Caco-2 (cell line): ENCODE data around the gene ALAD. TPM values are rescaled to one million over a fixed set of nuclear protein-coding genes. Genes with fewer than 3 reads are reported as not detected.

ENCODE experiments used
- BruUV-seq: library from RNA; stranded (reverse); fragments of 400-500 nt; replicated peaks from 2 replicates; lab custom pipeline; 2021; lab: Mats Ljungman, UMichigan
- CTCF ChIA-PET: fragments of 300-600 bp; sonication (Branson Sonifier 250); formaldehyde crosslinking; loops from one replicate; lab custom pipeline; 2022; ENCODE audit warnings: antibody characterized with exemption; lab: Charles Lee
- POLR2A ChIA-PET: fragments of 300-600 bp; sonication (Branson Sonifier 250); formaldehyde crosslinking; loops from one replicate; lab custom pipeline; 2022; ENCODE audit warnings: antibody characterized with exemption; lab: Charles Lee
- DNase-seq, 2 experiments: peaks; one replicate each; pipeline versions ENCODE4 v3.0.0 to v3.0.0-alpha.2; 2020 to 2022
- H3K27me3 ChIP-seq: replicated peaks from 2 replicates; pipeline ENCODE4 v1.6.0; 2011; ENCODE audit warnings: low read length; ENCODE audit not compliant: control insufficient read depth, insufficient read depth
- H3K36me3 ChIP-seq: 2 replicates; pipeline ENCODE4 v1.5.1; 2011; ENCODE audit warnings: low read length; ENCODE audit not compliant: control insufficient read depth, insufficient read depth
- H3K4me1 ChIP-seq: fragments of 250-450 bp; sonication (Bioruptor Pico); 2 replicates; pipeline ENCODE4 v1.5.1; 2020; ENCODE audit warnings: mild to moderate bottlenecking
- H3K4me3 ChIP-seq: 2 replicates; pipeline ENCODE4 v1.5.1; 2011; ENCODE audit warnings: low read depth, mild to moderate bottlenecking, control low read depth, low read length
- H3K9me3 ChIP-seq: fragments of 250-450 bp; sonication (Bioruptor Pico); 2 replicates; pipeline ENCODE4 v1.5.1; 2020; ENCODE audit warnings: mild to moderate bottlenecking, moderate library complexity
- H3K27ac Mint-ChIP-seq: one replicate; pipeline ENCODE4 v1.8.0; 2022; ENCODE audit warnings: mixed read lengths; ENCODE audit not compliant: unreplicated experiment
- H3K27me3 Mint-ChIP-seq: one replicate; pipeline ENCODE4 v1.8.0; 2022; ENCODE audit warnings: mixed read lengths; ENCODE audit not compliant: insufficient read depth, unreplicated experiment
- H3K36me3 Mint-ChIP-seq: one replicate; pipeline ENCODE4 v1.8.0; 2022; ENCODE audit warnings: mild to moderate bottlenecking, mixed read lengths; ENCODE audit not compliant: insufficient read depth, unreplicated experiment
- H3K4me1 Mint-ChIP-seq: one replicate; pipeline ENCODE4 v1.8.0; 2022; ENCODE audit warnings: low read depth, mixed read lengths; ENCODE audit not compliant: unreplicated experiment
- H3K4me3 Mint-ChIP-seq: one replicate; pipeline ENCODE4 v1.8.0; 2022; ENCODE audit warnings: mild to moderate bottlenecking, moderate library complexity, mixed read lengths; ENCODE audit not compliant: unreplicated experiment
- H3K9me3 Mint-ChIP-seq: one replicate; pipeline ENCODE4 v1.8.0; 2022; ENCODE audit warnings: mixed read lengths; ENCODE audit not compliant: unreplicated experiment
- intact Hi-C: fragments of 100-400 bp; cut with micrococcal nuclease; formaldehyde crosslinking; loops from one replicate; pipeline ENCODE4 v1.10.0; 2022; ENCODE audit not compliant: unreplicated experiment
- total RNA-seq: library from RNA; stranded (reverse); gene quantifications from 2 replicates; pipeline ENCODE4 v1.2.3, GENCODE V29; 2022
- TF ChIP-seq, protein P1 (sequence below), 2 experiments: fragments of 200-600 bp in 1 of 2; IDR thresholded peaks; 1 replicate in 1 of 2; 2 replicates in 1 of 2; pipeline versions ENCODE4 v1.5.1 to v1.8.0; 2011 to 2022; ENCODE audit warnings: antibody characterized with exemption in 1 of 2, control low read depth in 1 of 2, inconsistent platforms in 1 of 2, low read depth in 1 of 2, low read length in 1 of 2, mild to moderate bottlenecking in 1 of 2, moderate library complexity in 1 of 2; ENCODE audit not compliant: insufficient read depth in 1 of 2, severe bottlenecking in 1 of 2, unreplicated experiment in 1 of 2

The ALAD gene
- total RNA-seq, 1 experiment from 2014 or later: 48.8 TPM

DNA sequence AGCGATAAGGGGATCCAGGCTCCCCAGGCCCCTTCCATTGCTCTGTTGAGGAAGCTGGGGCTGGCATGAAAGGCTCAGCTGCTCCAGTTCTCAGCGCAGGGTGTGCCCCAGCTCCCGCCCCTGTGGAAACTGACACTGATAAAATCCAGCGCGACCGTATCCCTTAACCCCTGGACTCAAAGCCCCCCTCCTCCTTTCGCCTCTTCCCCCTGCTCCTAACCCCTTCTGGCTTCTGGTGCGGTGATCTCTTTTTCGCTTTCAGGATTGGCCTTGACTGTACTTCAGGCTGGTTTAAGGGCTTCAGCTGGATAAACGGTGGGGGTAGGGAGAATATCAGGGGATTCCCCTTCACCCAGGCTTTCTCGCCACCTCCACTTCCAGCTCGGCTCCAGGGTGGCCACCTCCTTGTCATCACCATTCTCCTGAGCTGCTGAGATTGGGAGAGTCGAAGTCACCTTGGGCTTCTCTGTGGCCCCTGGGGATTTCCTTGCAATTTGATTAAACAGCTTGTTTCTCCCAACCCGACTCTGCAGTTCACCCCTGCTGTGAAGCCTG lies 50.9 kb downstream of the ALAD start:
- Mint-ChIP-seq H3K27ac (no peak overlapping the region), H3K4me3 (peak overlapping the region; percentile 72), H3K4me1 (peaks cover 12% of the 10 kb centered on the region), H3K27me3 (no peaks in the 10 kb centered on the region), H3K9me3 (no peaks in the 10 kb centered on the region), H3K36me3 (no peaks in the 10 kb centered on the region)
- H3K27me3 ChIP-seq: no peaks in the 10 kb centered on the region
- CTCF ChIA-PET: interaction anchor here (1.3 to 1.6 kb wide), 2 partner anchors 26 to 75 kb away, joined by 5 to 6 read pairs; partner anchors contain the start of genes CDC26, HDHD3 and PRPF4
- POLR2A ChIA-PET: interaction anchor here (1.0 to 2.1 kb wide), 4 partner anchors 10 to 75 kb away, joined by 5 to 10 read pairs (median 8); partner anchors contain the start of genes C9orf43, CDC26, POLE3 and PRPF4
- no peaks in the 10 kb centered on the region for H3K9me3 ChIP-seq
- intact Hi-C loops: no loop called here
- peak overlapping the region; percentile 85 for H3K4me3 ChIP-seq
- H3K36me3 ChIP-seq: no peaks in the 10 kb centered on the region
- H3K4me1 ChIP-seq: no peaks in the 10 kb centered on the region
- BruUV-seq: no TSS peak
- TF ChIP-seq, protein P1, sequence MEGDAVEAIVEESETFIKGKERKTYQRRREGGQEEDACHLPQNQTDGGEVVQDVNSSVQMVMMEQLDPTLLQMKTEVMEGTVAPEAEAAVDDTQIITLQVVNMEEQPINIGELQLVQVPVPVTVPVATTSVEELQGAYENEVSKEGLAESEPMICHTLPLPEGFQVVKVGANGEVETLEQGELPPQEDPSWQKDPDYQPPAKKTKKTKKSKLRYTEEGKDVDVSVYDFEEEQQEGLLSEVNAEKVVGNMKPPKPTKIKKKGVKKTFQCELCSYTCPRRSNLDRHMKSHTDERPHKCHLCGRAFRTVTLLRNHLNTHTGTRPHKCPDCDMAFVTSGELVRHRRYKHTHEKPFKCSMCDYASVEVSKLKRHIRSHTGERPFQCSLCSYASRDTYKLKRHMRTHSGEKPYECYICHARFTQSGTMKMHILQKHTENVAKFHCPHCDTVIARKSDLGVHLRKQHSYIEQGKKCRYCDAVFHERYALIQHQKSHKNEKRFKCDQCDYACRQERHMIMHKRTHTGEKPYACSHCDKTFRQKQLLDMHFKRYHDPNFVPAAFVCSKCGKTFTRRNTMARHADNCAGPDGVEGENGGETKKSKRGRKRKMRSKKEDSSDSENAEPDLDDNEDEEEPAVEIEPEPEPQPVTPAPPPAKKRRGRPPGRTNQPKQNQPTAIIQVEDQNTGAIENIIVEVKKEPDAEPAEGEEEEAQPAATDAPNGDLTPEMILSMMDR (IDR thresholded peaks at IDR 0.05; ENCODE audit: insufficient read depth in 1 of 2, low read depth in 1 of 2, low read length in 1 of 2, severe bottlenecking in 1 of 2, unreplicated experiment in 1 of 2): no peak
- no peak for DNase-seq

DNA sequence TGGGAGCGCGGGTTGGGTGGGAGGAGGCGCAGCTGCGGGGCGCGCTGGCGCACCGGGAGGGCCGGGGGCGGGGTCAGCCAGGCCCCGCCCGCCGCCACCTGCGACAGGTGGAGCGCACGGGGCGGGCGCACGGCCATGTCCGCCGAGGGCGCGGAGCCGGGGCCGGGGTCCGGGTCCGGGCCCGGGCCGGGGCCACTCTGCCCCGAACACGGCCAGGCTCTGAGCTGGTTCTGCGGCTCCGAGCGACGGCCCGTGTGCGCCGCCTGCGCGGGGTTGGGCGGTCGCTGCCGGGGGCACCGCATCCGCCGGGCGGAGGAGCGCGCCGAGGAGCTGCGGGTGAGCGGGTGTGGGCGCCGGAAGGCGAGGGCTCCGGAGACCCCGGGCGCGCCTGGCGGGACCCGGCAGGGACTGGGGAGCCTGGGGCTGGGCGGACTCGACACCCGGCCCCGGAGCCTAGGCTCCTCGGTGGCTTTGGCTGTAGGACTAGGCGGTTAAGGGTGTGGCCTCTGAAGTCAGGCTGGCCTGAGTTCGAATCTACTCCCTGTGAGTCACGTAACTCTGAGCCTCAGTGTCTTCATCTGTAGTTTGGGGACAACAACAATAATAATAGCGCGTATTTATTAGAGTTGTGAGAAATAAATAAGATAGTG lies 51.5 kb downstream of the ALAD start, which contains the start of gene BSPRY:
Gene BSPRY, plus strand, starts transcription at position 97 of the 650 bp plus-strand sequence. Its CDS starts 39 bp downstream, at position 136.
- Mint-ChIP-seq H3K9me3 (no peaks in the 10 kb centered on the region), H3K27me3 (no peaks in the 10 kb centered on the region), H3K27ac (no peak within 1 kb of the TSS), H3K4me3 (peak within 1 kb of the TSS; percentile 72), H3K36me3 (no peaks in the 10 kb centered on the region), H3K4me1 (peaks cover 12% of the 10 kb centered on the region)
- peak in 1 of 2 experiments; percentile 69 for DNase-seq
- ChIA-PET POLR2A (interaction anchor here (1.0 to 2.1 kb wide), 4 partner anchors 9 to 74 kb away, joined by 5 to 10 read pairs (median 8); partner anchors contain the start of genes C9orf43, CDC26, POLE3 and PRPF4), CTCF (interaction anchor here (0.6 to 1.6 kb wide), 5 partner anchors 9 to 446 kb away, joined by 3 to 6 read pairs (median 5); partner anchors contain the start of genes CDC26, HDHD3 and PRPF4)
- TF ChIP-seq, protein P1 (IDR thresholded peaks at IDR 0.05; ENCODE audit: insufficient read depth in 1 of 2, low read depth in 1 of 2, low read length in 1 of 2, severe bottlenecking in 1 of 2, unreplicated experiment in 1 of 2): no peak
- Histone ChIP-seq H3K27me3 (no peaks in the 10 kb centered on the region), H3K4me3 (peak within 1 kb of the TSS; percentile 85), H3K36me3 (no peaks in the 10 kb centered on the region), H3K4me1 (no peaks in the 10 kb centered on the region), H3K9me3 (no peaks in the 10 kb centered on the region)
- no TSS peak for BruUV-seq
- intact Hi-C loops: loop anchor here (1.0 to 2.0 kb wide), 3 partner anchors 9 to 61 kb away; partner anchors contain the start of genes C9orf43, POLE3 and WDR31

- peak overlapping the region; percentile 85 for H3K4me3 ChIP-seq
- BruUV-seq: no TSS peak
- H3K9me3 ChIP-seq: no peaks in the 10 kb centered on the region
- POLR2A ChIA-PET: interaction anchor here (1.5 to 2.1 kb wide), 3 partner anchors 9 to 74 kb away, joined by 5 to 10 read pairs (median 7); partner anchors contain the start of genes C9orf43, CDC26, POLE3 and PRPF4
- no peak overlapping the region for H3K27ac Mint-ChIP-seq
- no peaks in the 10 kb centered on the region for H3K27me3 Mint-ChIP-seq
- peak overlapping the region; percentile 72 for H3K4me3 Mint-ChIP-seq
- intact Hi-C loops: loop anchor here (1.0 to 2.0 kb wide), 3 partner anchors 9 to 62 kb away; partner anchors contain the start of genes C9orf43, POLE3 and WDR31
- TF ChIP-seq, protein P1 (IDR thresholded peaks at IDR 0.05; ENCODE audit: insufficient read depth in 1 of 2, low read depth in 1 of 2, low read length in 1 of 2, severe bottlenecking in 1 of 2, unreplicated experiment in 1 of 2): no peak
- H3K27me3 ChIP-seq: no peaks in the 10 kb centered on the region
- no peaks in the 10 kb centered on the region for H3K9me3 Mint-ChIP-seq
- no peaks in the 10 kb centered on the region for H3K36me3 Mint-ChIP-seq
- no peak for DNase-seq
- peaks cover 12% of the 10 kb centered on the region for H3K4me1 Mint-ChIP-seq
- H3K36me3 ChIP-seq: no peaks in the 10 kb centered on the region
- H3K4me1 ChIP-seq: no peaks in the 10 kb centered on the region
- CTCF ChIA-PET: interaction anchor here (0.6 to 1.7 kb wide), 6 partner anchors 9 to 446 kb away, joined by 3 to 7 read pairs (median 6); partner anchors contain the start of genes ALAD, CDC26, HDHD3 and PRPF4
Measured at GRCh38 chr9:113349066-113349444, 52.0 kb downstream of the ALAD start.
